ENCODE data around the gene MCM5. TPM values are rescaled to one million over a fixed set of nuclear protein-coding genes. Genes with fewer than 3 reads are reported as not detected.
A peak's percentile ranks its signal among the peaks of the same experiment; 100 is the strongest.

The MCM5 gene
- total RNA-seq, 1 donor, result 31.5 TPM

DNA sequence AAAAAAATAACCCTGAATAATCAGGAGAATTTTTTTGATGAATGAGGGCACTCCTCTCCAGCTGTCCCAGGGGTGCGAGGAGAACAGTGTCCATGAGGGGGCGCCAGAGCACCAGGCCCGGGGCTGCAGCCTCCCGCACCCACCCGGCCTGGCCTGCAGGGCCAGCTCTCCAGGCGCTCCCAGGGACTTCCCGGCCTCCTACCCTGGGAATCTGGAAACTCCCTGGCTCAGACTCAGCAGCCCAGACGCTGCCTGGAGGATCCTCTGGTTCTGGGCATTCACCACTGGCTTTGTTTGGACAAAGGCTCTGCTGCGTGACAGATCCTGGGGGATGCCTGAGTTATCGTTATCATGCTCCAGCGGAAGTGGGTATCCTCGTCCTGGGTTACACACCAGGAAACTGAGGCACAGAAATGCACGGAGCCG lies 31.0 kb downstream of the MCM5 start:
- DNase-seq (ENCODE audit: low read depth), result peak; percentile 92
- TF ChIP-seq, protein P1, sequence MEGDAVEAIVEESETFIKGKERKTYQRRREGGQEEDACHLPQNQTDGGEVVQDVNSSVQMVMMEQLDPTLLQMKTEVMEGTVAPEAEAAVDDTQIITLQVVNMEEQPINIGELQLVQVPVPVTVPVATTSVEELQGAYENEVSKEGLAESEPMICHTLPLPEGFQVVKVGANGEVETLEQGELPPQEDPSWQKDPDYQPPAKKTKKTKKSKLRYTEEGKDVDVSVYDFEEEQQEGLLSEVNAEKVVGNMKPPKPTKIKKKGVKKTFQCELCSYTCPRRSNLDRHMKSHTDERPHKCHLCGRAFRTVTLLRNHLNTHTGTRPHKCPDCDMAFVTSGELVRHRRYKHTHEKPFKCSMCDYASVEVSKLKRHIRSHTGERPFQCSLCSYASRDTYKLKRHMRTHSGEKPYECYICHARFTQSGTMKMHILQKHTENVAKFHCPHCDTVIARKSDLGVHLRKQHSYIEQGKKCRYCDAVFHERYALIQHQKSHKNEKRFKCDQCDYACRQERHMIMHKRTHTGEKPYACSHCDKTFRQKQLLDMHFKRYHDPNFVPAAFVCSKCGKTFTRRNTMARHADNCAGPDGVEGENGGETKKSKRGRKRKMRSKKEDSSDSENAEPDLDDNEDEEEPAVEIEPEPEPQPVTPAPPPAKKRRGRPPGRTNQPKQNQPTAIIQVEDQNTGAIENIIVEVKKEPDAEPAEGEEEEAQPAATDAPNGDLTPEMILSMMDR (IDR thresholded peaks at IDR 0.05; ENCODE audit: insufficient read depth, low read depth, low read length), result peak; percentile 98
- H3K4me3 ChIP-seq (ENCODE audit: low read depth, low read length), result no peak overlapping the region

GRCh38 chr22:35431483-35432227 lies 31.7 kb downstream of the MCM5 start:
- TF ChIP-seq, protein P1 (IDR thresholded peaks at IDR 0.05; ENCODE audit: insufficient read depth, low read depth, low read length), result peak; percentile 23
- no peak for DNase-seq (ENCODE audit: low read depth)

GRCh38 chr22:35432228-35432905 lies 32.4 kb downstream of the MCM5 start:
- no peak overlapping the region for H3K4me3 ChIP-seq (ENCODE audit: low read depth, low read length)
- TF ChIP-seq, protein P1 (IDR thresholded peaks at IDR 0.05; ENCODE audit: insufficient read depth, low read depth, low read length), result no peak
- no peak for DNase-seq (ENCODE audit: low read depth)

More at GRCh38 chr22:35431483-35432227, 31.7 kb downstream of the MCM5 start:
- H3K4me3 ChIP-seq (ENCODE audit: low read depth, low read length), result no peak overlapping the region

GRCh38 chr22:35434061-35434710 lies 34.2 kb downstream of the MCM5 start:
- H3K4me3 ChIP-seq (ENCODE audit: low read depth, low read length), result no peak overlapping the region
- TF ChIP-seq, protein P1 (IDR thresholded peaks at IDR 0.05; ENCODE audit: insufficient read depth, low read depth, low read length), result no peak
- DNase-seq (ENCODE audit: low read depth), result no peak

DNA sequence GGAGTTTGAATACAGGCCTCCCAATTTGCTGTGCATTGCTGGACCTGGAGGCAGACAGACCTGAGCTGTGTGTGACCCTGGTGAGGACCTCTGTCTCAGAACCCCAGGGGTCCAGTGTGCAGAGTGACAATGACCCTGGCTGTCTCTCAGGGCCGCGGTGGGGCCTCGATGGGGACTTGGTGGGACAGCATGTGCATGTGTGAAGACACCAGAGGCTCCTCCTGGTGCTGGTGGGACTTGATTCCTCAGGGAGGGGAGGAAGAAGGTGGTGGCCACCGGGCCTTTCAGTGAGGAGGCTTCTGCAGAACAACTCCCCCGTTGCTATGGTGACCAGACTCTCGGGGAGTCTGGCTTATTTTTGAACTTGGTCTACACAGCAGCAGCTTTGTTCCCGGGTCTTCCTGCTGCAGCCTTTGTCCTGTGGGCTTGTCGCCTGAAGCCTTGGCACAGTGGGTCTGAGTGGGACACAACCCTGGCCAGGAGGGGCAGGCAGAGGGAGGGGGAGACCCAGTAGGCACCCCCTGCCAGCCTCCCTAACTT lies 35.3 kb downstream of the MCM5 start:
- no peak for DNase-seq (ENCODE audit: low read depth)
- H3K4me3 ChIP-seq (ENCODE audit: low read depth, low read length), result no peak overlapping the region
- TF ChIP-seq, protein P1 (IDR thresholded peaks at IDR 0.05; ENCODE audit: insufficient read depth, low read depth, low read length), result no peak

DNA sequence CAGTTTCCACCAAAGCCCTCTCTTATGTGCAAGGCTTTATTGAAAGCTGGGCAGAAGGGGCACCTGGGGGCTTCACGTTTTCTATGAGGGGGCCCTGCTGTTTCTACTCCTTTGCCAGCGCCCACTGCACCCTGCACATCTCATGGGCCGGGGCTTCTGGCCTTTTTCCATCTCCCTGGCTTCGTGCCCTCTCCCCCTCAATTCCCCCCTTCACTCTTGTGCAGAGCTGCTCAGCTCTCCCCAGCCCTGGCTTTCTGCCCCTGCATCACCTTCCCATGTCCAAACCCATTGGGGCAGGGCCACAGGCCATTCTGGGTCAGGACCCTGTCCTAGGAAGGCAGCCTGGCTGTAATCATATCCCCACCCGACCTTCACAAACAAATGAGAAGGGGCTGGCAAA lies 36.5 kb downstream of the MCM5 start:
- TF ChIP-seq, protein P1 (IDR thresholded peaks at IDR 0.05; ENCODE audit: insufficient read depth, low read depth, low read length), result no peak
- H3K4me3 ChIP-seq (ENCODE audit: low read depth, low read length), result no peak overlapping the region
- DNase-seq (ENCODE audit: low read depth), result no peak

Measured in fibroblast of villous mesenchyme (primary cell).